Parathyroid adenoma (tissue), 2 donors: ENCODE measurements around the gene C4B.
"Not testable (repeated sequence)": the region's sequence is repeated elsewhere in the genome, so short reads cannot be mapped to it uniquely, and the experiment has no call there.

ENCODE experiments used
- H2AFZ ChIP-seq: fragments of 300-600 bp; sonication (generic); one replicate; pipeline ENCODE4 v1.7.0; 2017; ENCODE audit warnings: antibody characterized with exemption, mild to moderate bottlenecking
- H3K27ac ChIP-seq: fragments of 300-600 bp; sonication (generic); one replicate; pipeline ENCODE4 v1.7.0; 2017
- H3K27me3 ChIP-seq: fragments of 300-600 bp; sonication (generic); one replicate; pipeline ENCODE4 v1.7.0; 2017; ENCODE audit warnings: low read length; ENCODE audit not compliant: control insufficient read depth, insufficient read depth
- H3K36me3 ChIP-seq: fragments of 300-600 bp; sonication (generic); one replicate; pipeline ENCODE4 v1.7.0; 2017; ENCODE audit warnings: low read length; ENCODE audit not compliant: control insufficient read depth, insufficient read depth
- H3K4me1 ChIP-seq: fragments of 300-600 bp; sonication (generic); one replicate; pipeline ENCODE4 v1.7.0; 2017; ENCODE audit warnings: control low read depth
- H3K4me2 ChIP-seq: fragments of 300-600 bp; sonication (generic); one replicate; pipeline ENCODE4 v1.7.0; 2017; ENCODE audit warnings: low read length
- H3K4me3 ChIP-seq: fragments of 300-600 bp; sonication (generic); one replicate; pipeline ENCODE4 v1.7.0; 2017; ENCODE audit warnings: low read depth, low read length
- H3K79me2 ChIP-seq: fragments of 300-600 bp; sonication (generic); one replicate; pipeline ENCODE4 v1.7.0; 2017; ENCODE audit warnings: control low read depth
- H3K9ac ChIP-seq: fragments of 300-600 bp; sonication (generic); one replicate; pipeline ENCODE4 v1.7.0; 2017; ENCODE audit warnings: mild to moderate bottlenecking
- H3K9me3 ChIP-seq: fragments of 300-600 bp; sonication (generic); one replicate; pipeline ENCODE4 v1.7.0; 2017; ENCODE audit warnings: low read length; ENCODE audit not compliant: control insufficient read depth
- TF ChIP-seq, protein P1 (sequence below): fragments of 300-600 bp; sonication (generic); IDR thresholded peaks from one replicate; pipeline ENCODE4 v1.7.0; 2017; ENCODE audit warnings: antibody characterized with exemption, mild to moderate bottlenecking
- donor health status: primary hyperparathyroidism.

The C4B gene

DNA sequence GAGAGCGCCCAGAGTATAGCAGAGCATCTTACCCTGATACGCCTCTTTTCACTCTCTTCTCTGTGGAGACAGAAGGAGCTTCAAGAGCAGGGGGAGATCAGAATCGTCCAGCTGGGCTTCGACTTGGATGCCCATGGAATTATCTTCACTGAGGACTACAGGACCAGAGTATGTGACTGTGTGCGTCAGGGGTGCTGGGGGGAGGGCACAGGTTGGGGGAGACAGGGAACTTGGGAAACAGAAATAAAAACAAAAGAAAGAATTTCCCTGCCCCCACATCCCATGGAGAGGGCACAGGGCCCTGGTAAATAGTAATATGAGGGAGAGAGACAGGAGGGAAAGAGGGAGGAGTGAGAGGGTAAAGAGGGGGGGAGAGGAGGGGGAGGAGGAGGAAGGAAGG lies 35.8 kb upstream of the C4B start:
- no peaks in the 10 kb centered on the region for H3K4me1 ChIP-seq
- H3K4me2 ChIP-seq, result no peak overlapping the region
- TF ChIP-seq, protein P1, sequence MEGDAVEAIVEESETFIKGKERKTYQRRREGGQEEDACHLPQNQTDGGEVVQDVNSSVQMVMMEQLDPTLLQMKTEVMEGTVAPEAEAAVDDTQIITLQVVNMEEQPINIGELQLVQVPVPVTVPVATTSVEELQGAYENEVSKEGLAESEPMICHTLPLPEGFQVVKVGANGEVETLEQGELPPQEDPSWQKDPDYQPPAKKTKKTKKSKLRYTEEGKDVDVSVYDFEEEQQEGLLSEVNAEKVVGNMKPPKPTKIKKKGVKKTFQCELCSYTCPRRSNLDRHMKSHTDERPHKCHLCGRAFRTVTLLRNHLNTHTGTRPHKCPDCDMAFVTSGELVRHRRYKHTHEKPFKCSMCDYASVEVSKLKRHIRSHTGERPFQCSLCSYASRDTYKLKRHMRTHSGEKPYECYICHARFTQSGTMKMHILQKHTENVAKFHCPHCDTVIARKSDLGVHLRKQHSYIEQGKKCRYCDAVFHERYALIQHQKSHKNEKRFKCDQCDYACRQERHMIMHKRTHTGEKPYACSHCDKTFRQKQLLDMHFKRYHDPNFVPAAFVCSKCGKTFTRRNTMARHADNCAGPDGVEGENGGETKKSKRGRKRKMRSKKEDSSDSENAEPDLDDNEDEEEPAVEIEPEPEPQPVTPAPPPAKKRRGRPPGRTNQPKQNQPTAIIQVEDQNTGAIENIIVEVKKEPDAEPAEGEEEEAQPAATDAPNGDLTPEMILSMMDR, result no peak
- H3K36me3 ChIP-seq, result no peaks in the 10 kb centered on the region
- H3K27ac ChIP-seq, result no peak overlapping the region
- peaks cover 5% of the 10 kb centered on the region for H3K79me2 ChIP-seq
- H3K9me3 ChIP-seq, result no peaks in the 10 kb centered on the region
- H3K4me3 ChIP-seq, result no peak overlapping the region
- H3K9ac ChIP-seq, result no peak overlapping the region
- no peaks in the 10 kb centered on the region for H3K27me3 ChIP-seq
- H2AFZ ChIP-seq, result no peak overlapping the region

DNA sequence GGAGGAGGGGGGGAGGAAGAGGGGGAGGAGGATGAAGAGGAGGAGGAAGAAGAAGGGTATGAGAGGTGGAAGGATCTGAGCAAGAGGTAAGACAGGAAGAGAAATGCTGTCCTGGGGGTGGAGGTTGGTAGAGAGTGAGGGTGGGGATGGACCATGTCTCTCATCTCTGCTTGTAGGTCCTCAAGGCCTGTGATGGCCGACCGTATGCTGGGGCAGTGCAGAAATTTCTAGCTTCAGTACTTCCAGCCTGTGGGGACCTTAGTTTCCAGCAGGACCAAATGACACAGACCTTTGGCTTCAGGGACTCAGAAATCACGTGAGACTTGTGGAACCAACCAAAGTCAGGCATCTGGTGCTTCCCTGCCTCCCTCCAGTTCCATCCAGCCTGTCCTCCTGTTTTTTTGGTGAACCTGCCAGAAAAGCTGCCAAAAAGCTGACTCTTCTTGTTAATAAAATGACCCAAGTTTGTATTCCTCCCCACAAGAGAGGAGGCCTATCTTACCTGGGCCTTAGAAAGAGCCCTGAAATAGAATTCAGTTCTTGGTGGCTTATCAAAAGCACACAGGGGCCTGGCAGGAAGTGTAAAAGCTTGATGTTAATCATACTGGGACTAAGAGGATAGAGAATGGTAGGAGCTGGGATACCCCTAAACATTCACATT lies 35.2 kb upstream of the C4B start:
- no peak overlapping the region for H2AFZ ChIP-seq
- H3K9ac ChIP-seq, result no peak overlapping the region
- no peak overlapping the region for H3K4me2 ChIP-seq
- no peaks in the 10 kb centered on the region for H3K27me3 ChIP-seq
- no peaks in the 10 kb centered on the region for H3K9me3 ChIP-seq
- H3K4me1 ChIP-seq, result no peaks in the 10 kb centered on the region
- TF ChIP-seq, protein P1, result no peak
- H3K27ac ChIP-seq, result no peak overlapping the region
- peaks cover 4% of the 10 kb centered on the region for H3K79me2 ChIP-seq
- no peak overlapping the region for H3K4me3 ChIP-seq
- H3K36me3 ChIP-seq, result no peaks in the 10 kb centered on the region

DNA sequence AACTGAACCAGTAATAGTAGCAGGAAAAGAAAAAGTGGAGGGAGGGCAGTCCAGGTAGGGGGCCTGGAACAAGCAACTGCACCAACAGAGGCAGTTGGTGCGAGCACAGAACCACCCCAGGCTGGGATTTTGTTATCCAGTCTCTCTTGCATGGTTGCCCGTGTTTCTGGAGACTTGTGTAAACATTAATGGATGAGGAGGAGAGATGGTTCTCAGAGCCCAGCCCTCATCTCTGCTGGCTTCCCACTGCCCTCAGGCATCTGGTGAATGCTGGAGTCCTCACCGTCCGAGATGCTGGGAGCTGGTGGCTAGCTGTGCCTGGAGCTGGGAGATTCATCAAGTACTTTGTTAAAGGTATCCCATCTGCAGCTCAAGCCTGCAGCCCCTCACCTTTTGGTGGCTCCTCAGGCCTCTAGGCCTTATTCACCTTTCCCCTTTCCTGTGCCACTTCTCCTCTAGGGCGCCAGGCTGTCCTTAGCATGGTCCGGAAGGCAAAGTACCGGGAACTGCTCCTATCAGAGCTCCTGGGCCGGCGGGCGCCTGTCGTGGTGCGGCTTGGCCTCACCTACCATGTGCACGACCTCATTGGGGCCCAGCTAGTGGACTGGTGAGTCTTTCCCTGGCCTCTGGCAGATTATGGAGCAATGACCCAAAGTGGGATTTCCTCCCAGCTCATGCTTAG lies 34.3 kb upstream of the C4B start:
- H3K36me3 ChIP-seq, H3K27ac ChIP-seq, H2AFZ ChIP-seq, H3K9ac ChIP-seq, H3K4me1 ChIP-seq, H3K4me2 ChIP-seq, H3K9me3 ChIP-seq, H3K27me3 ChIP-seq, H3K4me3 ChIP-seq, H3K79me2 ChIP-seq: not testable (repeated sequence)

DNA sequence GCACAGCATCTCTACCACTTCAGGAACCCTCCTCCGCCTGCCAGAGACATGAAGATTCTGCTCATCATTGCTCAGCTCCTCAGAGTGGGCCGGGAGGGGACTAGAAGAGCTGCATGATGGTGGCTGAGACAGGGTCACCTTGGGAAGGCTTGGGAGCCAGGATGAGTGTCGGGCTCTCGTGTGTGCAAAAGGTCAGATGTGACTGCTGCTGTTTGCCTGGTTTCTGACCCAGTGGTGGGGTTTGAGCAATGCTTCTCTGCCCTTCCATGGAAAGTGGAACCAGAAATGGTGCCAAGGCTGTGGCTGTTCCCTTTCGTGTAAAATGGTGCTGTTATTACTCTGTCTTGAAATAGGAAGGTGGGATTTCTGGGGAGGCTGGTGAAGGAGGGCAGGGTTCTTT lies 33.6 kb upstream of the C4B start:
- H3K27ac ChIP-seq, H3K36me3 ChIP-seq, H3K27me3 ChIP-seq, H3K4me1 ChIP-seq, H3K4me2 ChIP-seq, H3K9me3 ChIP-seq, H3K9ac ChIP-seq, H2AFZ ChIP-seq, H3K79me2 ChIP-seq, H3K4me3 ChIP-seq: not testable (repeated sequence)

DNA sequence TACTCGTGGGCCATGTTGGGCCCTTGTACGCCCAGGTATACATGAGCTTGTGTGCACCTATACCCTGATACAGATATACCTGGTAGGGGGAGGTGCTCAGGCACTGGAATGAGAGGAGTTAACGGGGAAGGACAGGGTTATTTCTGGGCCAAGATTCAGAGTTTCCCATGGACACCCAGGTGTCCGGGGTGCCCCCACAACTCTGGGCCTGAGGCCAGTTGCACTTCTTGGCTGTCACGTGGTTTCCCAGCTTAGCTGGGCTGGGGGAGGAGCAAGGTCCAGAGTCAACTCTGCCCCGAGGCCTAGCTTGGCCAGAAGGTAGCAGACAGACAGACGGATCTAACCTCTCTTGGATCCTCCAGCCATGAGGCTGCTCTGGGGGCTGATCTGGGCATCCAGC lies 32.9 kb upstream of the C4B start, which contains the start of gene C4A:
Gene C4A (plus strand): TSS at position 314 of the 400 bp plus-strand sequence. CDS start 51 bp downstream, at position 365.
- not testable (repeated sequence) for H3K4me2 ChIP-seq, H3K4me3 ChIP-seq, H3K79me2 ChIP-seq, H2AFZ ChIP-seq, H3K9me3 ChIP-seq, H3K36me3 ChIP-seq, H3K9ac ChIP-seq, H3K4me1 ChIP-seq, H3K27ac ChIP-seq, H3K27me3 ChIP-seq

DNA sequence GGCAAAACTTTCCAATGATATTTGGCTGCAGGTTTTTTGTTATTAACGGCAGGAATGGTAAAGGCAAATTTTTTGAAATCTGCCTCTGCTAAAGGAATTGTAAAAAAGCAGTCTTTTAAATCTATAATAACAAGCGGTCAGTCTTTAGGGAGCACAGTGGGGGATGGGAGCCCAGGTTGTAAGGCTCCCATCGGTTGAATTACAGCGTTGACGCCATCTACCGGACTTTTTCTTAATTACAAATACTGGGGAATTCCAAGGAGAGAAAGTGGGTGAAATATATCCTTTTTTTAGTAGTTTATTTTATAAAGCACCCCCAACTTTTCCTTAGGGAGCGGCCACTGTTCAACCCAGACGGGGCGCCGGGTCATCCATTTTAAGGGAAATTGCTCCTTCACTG lies 25.2 kb upstream of the C4B start:
- not testable (repeated sequence) for H3K4me1 ChIP-seq, H2AFZ ChIP-seq, H3K27ac ChIP-seq, H3K79me2 ChIP-seq, H3K9me3 ChIP-seq, H3K27me3 ChIP-seq, H3K36me3 ChIP-seq, H3K4me3 ChIP-seq, H3K9ac ChIP-seq, H3K4me2 ChIP-seq

DNA sequence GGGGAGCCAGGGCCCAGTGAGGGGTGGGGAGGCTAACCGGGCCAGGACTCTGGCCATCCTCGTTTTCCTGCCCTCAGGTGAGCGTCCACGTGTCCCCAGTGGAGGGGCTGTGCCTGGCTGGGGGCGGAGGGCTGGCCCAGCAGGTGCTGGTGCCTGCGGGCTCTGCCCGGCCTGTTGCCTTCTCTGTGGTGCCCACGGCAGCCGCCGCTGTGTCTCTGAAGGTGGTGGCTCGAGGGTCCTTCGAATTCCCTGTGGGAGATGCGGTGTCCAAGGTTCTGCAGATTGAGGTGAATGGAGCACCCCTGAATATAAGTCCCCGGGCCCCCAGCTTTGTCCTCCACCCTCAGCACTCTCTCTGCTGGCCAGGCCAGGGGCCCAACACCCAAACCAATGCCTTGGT lies 20.2 kb upstream of the C4B start:
- H3K27me3 ChIP-seq, H3K4me1 ChIP-seq, H3K4me2 ChIP-seq, H3K79me2 ChIP-seq, H2AFZ ChIP-seq, H3K36me3 ChIP-seq, H3K9me3 ChIP-seq, H3K27ac ChIP-seq, H3K4me3 ChIP-seq, H3K9ac ChIP-seq: not testable (repeated sequence)

DNA sequence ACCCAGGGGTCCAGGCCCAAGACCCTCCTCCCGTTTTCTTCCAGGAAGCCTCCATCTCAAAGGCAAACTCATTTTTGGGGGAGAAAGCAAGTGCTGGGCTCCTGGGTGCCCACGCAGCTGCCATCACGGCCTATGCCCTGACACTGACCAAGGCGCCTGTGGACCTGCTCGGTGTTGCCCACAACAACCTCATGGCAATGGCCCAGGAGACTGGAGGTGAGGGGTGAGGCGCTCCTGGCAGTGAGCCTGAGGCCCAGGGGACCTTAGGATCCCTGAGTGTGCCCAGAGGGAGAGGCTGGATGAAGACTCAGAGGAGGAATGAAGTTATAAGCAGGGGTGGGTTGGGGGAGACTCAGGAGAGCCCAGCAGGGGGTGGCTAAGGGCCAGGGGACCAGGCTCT lies 18.2 kb upstream of the C4B start:
- not testable (repeated sequence) for H3K36me3 ChIP-seq

DNA sequence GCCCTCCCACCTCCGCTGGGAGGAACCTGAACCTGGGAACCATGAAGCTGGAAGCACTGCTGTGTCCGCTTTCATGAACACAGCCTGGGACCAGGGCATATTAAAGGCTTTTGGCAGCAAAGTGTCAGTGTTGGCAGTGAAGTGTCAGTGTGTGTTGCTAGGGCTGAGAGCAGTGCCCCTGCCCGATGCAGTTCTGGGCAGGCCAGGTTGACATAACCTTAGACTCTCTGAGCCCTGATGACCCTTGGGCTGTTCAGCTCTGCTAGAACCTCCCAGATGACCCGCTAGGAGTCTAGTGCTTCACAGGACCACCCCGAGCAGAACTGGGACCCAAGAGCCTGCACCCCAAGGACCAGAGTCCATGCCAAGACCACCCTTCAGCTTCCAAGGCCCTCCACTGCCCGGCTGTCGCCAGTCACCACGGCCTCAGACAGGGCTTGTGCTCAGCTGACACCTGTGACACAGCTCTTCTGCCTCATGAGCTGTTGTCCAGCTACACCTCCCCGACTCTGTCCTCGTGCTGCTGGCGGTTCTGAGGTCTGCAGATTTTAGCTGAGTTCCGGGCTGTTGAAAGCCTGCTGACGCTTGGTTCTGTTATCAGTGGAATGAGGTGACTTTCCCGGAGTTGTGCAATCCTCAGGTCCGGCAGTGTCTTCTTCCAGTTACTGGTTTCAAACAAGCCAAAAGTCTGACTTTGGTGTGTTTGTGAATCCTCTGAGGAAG lies 11.9 kb upstream of the C4B start:
- H3K27me3 ChIP-seq, H3K9me3 ChIP-seq, H3K4me2 ChIP-seq, H3K79me2 ChIP-seq, H3K9ac ChIP-seq, H2AFZ ChIP-seq, H3K36me3 ChIP-seq, H3K4me1 ChIP-seq, H3K4me3 ChIP-seq, H3K27ac ChIP-seq: not testable (repeated sequence)

More for the DNA sequence above, 18.2 kb upstream of the C4B start:
- not testable (repeated sequence) for H3K9me3 ChIP-seq, H3K9ac ChIP-seq, H3K27me3 ChIP-seq, H3K4me3 ChIP-seq, H3K79me2 ChIP-seq, H3K27ac ChIP-seq, H3K4me2 ChIP-seq, H3K4me1 ChIP-seq, H2AFZ ChIP-seq
